ENCODE measurements around the gene NRTN.
"Not testable (repeated sequence)": the region's sequence is repeated elsewhere in the genome, so short reads cannot be mapped to it uniquely, and the experiment has no call there.

The NRTN gene

DNA sequence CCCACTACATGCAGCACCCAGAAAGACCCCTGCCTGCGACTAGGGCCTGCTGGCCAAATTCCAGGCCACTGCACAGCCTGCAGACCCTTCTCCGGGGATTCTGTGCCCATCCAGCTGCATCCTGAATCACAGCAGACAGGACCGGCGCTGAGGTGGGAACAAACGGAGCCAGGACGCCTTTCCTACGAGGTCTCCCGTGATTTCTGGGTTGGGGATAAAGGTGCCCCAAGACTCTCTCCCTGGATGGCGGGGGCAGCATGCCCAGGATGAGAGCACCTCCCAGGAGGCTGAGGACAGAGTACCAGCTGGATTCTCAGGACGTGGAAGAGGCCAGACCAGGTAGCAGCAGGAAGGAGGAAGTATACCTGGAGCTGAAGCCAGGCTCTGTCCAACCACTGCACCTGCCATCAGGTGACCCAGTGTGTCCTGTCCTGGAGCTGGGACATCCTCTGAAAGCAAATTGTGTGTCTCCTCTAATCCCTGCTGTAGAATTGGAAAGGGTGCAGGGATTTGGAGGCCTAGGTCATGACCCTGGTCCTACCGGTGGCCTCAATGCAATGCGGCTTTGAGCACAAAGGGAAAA is 68.8 kb downstream of the NRTN start:
- no peak for DNase-seq

DNA sequence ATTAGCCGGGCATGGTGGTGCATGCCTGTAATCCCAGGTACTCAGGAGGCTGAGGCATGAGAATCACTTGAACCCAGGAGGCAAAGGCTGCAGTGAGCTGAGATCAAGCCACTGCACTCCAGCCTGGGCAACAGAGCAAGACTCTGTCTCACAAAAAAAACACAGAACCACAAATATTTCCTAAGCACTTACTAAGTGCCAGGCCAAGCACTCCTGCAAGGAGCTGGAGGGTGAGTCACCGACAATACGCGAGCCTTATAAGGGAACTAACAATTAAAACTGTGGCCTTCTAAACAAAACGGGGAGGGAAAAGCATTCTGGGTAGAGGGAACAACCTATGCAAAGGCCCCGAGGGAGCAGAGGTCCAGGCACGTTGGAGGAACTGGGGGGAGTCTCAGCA is 69.6 kb downstream of the NRTN start:
- not testable (repeated sequence) for DNase-seq

DNA sequence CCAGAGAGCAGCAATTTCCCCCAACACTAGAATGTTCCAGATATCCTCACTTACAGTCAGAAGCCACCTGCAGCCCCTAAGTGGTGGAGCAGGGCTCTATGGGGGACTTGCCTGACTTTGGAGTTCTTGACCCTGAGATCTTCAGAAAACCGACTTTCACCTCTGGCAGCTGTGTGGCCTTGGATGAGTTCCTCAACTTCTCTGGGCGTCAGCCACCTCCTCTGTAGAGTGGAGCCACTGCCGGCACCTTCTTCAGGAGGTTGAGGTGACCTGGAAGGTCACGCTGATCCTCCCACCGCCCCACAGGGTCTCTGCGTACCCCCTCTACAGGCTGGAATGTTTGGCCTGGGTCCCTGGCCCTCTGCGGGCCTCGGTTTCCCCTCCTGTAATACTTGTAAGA is 72.6 kb downstream of the NRTN start:
- DNase-seq: no peak

DNA sequence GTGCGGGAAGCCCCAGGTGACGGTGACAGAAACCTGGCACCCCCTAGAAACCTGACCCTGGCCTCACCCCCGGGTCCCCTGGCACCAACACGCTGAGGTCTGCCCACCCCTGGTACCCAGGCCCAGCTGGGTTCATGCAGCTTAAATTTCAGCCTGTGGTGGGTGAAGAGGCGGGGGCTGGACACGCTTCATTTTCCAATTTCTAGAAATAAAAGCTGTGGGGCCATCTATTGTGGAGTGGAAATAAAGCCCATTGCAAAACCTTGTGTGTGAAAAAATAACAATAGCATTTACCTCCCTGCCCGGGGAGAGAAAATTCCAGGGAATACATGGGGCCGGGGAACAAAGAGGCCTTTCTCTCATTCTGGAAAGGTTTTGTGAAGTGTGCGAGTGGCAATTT is 73.0 kb downstream of the NRTN start:
- no peak for DNase-seq
